D341Med (cell line): ENCODE results near the gene KANK4.

Experiments
- DNase-seq: peaks from one replicate; pipeline ENCODE4 v3.0.0; 2012; ENCODE audit warnings: low spot score

KANK4 gene

GRCh38 chr1:62336995-62337705 lies 17.9 kb upstream of the KANK4 start:
- DNase-seq, result no peak

GRCh38 chr1:62336638-62336994 lies 17.4 kb upstream of the KANK4 start:
- no peak for DNase-seq

- DNase-seq, result no peak
Measured at GRCh38 chr1:62335656-62336055, 16.4 kb upstream of the KANK4 start.

- DNase-seq, result no peak
Measured at GRCh38 chr1:62334434-62334985, 15.3 kb upstream of the KANK4 start.

GRCh38 chr1:62333441-62333840 lies 14.2 kb upstream of the KANK4 start:
- no peak for DNase-seq

- DNase-seq, result no peak
Measured at GRCh38 chr1:62327360-62328055, 8.3 kb upstream of the KANK4 start.

GRCh38 chr1:62325681-62326080 lies 6.4 kb upstream of the KANK4 start:
- no peak for DNase-seq

GRCh38 chr1:62325081-62325480 lies 5.8 kb upstream of the KANK4 start:
- DNase-seq, result no peak

GRCh38 chr1:62321446-62321845 lies 2.2 kb upstream of the KANK4 start:
- no peak for DNase-seq

GRCh38 chr1:62318320-62318755 lies 896 bp downstream of the KANK4 start:
- DNase-seq, result no peak

GRCh38 chr1:62317021-62317768 lies 2.0 kb downstream of the KANK4 start:
- DNase-seq, result no peak

- DNase-seq, result no peak
Measured at GRCh38 chr1:62316135-62316534, 3.1 kb downstream of the KANK4 start.

- DNase-seq, result no peak
Measured at GRCh38 chr1:62315387-62315786, 3.8 kb downstream of the KANK4 start.

GRCh38 chr1:62314454-62315350 lies 4.5 kb downstream of the KANK4 start:
- DNase-seq, result no peak

- DNase-seq, result no peak
Measured at GRCh38 chr1:62312698-62313097, 6.5 kb downstream of the KANK4 start.

- DNase-seq, result peak; percentile 58
Measured at GRCh38 chr1:62311473-62311943, 7.7 kb downstream of the KANK4 start.

GRCh38 chr1:62309906-62310305 lies 9.3 kb downstream of the KANK4 start:
- no peak for DNase-seq

- DNase-seq, result no peak
Measured at GRCh38 chr1:62308606-62309005, 10.6 kb downstream of the KANK4 start.

- DNase-seq, result no peak
Measured at GRCh38 chr1:62307895-62308492, 11.2 kb downstream of the KANK4 start.

- DNase-seq, result no peak
Measured at GRCh38 chr1:62307446-62307845, 11.8 kb downstream of the KANK4 start.

- no peak for DNase-seq
Measured at GRCh38 chr1:62306065-62306464, 13.2 kb downstream of the KANK4 start.
